HK-2 (cell line): ENCODE measurements around the gene SARDH.
A peak's percentile ranks its signal among the peaks of the same experiment; 100 is the strongest.

Source experiments
- DNase-seq: peaks from one replicate; pipeline ENCODE4 v3.0.0-alpha.2; 2018; ENCODE audit not compliant: unreplicated experiment

The SARDH gene

GRCh38 chr9:133666845-133667244 is 71.3 kb downstream of the SARDH start:
- DNase-seq = no peak

DNA sequence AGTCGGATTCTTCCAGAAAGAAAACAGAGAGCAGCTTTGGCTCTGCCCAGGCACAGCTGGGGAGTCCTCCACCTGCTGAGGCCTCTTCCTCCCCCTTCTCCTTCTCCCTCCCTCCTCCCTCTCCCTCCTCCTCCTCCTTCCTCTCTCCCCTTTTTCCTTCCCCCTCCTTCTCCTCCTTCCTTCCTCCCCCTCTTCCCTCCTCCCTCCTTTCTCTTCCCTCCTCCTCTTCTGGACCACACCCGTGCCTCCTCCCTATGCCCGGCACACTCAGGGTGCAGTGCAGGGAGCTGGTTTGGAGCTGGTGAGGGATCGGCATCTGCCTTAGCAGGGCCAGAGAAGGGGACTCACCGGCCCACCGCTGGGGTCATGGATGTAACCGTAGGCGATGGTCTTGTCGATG is 71.8 kb downstream of the SARDH start:
- no peak for DNase-seq

DNA sequence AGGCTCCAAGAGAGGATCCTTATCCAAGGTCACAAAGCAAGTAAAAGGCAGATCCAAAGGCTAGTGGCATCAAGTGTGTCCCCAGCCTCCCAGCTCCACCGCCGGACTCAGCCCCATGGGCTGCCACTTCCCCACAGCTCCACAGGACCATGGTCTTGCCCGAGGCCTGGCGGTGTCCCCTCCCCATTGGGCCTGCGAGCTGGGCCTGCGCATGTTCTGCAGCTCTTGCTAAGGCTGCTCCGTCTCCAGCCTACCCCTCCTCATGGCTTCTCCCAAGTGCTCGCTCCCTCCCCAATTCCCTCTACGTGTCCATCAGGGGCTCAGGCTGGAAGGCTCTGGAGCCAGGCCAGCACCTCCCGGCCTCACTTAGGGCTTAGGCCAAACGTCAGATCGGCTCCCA is 72.6 kb downstream of the SARDH start:
- no peak for DNase-seq

GRCh38 chr9:133665096-133665495 is 73.1 kb downstream of the SARDH start:
- DNase-seq = no peak

GRCh38 chr9:133664173-133665050 is 73.7 kb downstream of the SARDH start:
- no peak for DNase-seq

- no peak for DNase-seq
Observed at GRCh38 chr9:133661846-133662540, 76.2 kb downstream of the SARDH start.

GRCh38 chr9:133659516-133659915 is 78.6 kb downstream of the SARDH start:
- DNase-seq = no peak

DNA sequence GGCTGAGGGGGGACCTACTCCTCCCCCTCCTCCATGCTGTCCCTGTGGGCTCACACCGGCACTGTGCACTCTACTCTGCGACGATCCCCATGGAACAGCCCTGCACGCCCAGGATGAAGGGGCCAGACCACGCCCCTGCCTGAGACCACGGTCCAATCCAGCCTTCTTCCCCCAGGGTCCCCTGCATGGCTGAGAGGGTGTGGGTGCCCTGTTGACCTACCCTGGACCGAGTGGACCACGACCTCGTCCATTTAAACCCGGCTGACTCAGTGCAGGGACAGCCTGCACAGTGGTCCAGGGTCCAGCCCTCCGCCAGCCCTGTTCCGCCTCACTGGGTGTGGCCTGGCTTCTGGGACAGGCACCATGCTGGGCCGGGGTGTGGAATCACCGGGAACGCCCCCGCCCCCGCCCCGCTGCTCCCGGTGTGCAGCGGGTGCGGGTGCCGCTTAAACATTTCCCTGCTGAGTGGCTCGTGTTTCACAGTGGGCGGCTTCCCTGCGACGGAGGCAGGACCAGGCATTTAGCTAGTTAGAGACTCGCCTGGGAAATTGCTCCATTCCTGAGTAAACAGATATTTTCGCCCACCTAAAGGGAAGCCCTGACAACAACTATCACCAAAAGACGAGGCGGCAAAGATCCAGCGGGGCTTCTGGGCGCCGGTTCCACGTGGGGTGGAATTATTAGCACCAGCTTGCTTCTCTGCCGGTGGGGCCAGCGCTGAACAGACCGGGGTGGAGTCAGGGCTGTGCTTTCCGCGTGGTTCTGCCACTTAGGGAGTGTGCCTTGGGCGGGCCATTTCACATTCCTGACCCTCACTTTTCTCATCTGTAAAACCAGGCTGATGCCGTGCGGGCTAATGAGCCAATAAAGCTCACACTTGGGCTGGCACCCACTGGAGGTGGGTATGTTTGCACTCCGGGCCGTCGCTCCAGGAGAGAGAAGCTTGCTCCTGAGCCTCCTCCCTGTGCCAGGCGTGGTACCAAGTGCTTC is 79.4 kb downstream of the SARDH start:
- peak; percentile 63 for DNase-seq

- no peak for DNase-seq
Observed at GRCh38 chr9:133657120-133657661, 81.0 kb downstream of the SARDH start.

- DNase-seq = no peak
Observed at GRCh38 chr9:133656211-133657119, 81.7 kb downstream of the SARDH start.

DNA sequence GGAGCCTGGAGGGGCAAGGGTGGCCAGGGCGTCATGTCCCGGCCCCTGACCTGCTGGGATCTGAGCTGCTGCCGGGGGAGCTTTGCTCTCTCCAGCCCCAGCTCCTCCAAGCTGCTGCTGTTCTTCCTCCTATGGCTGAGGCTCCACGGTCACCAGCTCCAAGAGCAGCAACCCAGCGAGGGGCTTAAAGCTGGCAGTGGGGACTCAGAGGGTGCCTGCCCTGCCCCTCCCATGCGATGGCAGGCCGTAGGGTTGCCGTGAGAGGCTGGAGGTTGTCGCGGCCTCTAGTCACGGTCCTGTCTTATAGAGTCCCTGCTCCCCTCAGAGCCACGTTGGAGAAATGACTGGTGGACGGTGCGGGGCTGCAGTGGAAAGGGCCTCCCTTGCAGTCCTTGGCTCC is 82.5 kb downstream of the SARDH start:
- DNase-seq = no peak

- no peak for DNase-seq
Observed at GRCh38 chr9:133654736-133655657, 83.2 kb downstream of the SARDH start.

DNA sequence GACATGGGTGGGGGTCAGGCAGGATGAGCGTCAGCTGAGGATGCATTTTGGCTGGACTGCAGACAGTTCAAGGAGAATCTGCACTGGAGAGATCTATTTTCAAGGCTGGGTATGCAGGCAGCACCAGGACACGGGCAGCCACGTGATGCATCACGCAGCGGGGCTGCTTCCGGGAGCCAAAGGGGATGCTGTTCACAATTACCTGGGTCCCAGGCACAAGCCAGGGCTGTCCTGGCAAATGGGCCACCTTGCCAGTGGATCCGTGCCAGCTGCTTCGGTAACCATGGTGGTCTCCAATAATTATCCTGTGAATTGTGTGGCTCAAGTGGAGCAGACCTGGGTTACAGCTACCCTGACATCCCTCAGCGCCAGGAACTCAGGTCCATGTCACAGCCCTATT is 84.5 kb downstream of the SARDH start:
- no peak for DNase-seq

GRCh38 chr9:133650026-133650425 is 88.1 kb downstream of the SARDH start:
- no peak for DNase-seq

DNA sequence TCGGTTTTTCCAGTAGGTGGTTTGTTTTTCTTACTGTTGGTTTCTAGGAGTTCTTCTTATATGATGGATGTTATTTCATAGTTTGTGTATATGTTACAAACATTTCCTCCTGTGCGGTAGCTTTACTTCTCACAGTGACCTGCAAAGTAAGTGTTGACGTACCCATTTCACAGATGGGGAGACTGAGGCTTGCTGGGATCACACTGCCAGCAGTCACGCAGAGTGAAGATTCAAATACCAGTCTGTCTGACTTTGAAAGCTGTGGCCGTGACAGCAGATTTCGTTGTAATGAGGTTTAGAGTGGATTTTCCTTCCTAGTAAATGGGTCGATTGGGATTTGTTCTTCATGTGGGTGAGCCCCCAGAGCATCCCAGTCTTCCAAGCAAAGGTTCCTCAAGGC is 89.0 kb downstream of the SARDH start:
- DNase-seq = no peak

DNA sequence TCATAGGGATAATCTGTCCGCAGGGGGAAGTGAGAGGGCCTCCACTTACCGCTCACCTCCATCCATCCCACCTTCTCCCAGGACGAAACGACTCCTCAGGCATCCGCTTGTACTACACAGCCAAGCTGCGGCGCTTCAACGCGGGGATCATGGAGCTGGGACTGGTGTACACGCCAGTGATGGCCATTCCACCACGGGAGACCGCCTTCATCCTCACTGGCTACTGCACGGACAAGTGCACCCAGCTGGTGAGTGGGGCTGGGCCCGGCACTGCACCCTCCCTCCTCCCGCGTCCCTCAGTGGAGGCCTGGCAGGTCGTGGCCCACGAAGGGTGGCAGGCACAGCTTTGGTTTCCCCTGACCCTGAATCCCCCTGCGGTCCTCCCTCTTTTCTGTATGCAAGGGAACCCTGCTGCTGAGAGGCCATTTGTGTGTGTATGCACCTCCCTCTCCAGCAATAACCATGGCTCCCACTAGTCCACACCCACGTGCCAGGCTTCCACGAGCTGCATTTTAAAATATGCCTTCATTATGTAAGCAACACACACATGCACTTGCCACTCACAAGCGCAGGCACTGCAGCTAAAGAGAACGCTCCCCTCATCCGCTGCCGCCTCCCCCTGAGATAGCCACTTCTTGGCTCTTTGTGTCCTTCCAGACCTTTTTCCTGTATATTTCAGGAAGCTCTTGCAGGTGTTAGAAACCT is 90.2 kb downstream of the SARDH start:
- no peak for DNase-seq

DNA sequence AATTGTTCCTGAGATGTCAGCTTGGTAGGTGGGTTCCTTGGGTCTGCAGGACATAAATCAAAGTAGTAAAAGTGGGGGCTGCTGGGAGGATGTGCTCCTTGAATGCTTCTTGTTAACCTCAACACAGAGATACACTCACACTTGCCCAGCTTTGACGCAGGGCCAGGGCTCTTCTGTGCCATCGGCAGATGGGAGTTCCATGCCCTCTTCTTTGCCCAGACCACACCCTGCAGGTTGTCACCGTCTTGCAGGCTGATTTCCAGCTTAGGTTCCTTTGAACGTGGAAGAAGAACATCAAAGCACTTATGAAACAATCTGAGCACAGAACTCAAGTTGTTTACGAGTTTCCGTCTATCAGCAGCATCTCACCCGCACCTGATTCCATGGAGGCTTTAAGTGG is 91.0 kb downstream of the SARDH start:
- DNase-seq = no peak

- DNase-seq = no peak
Observed at GRCh38 chr9:133645021-133645765, 93.0 kb downstream of the SARDH start.
